GM19467 (cell line): ENCODE results near the gene CPA1.

Source experiments
- ATAC-seq: cut with Tn5 transposase; IDR thresholded peaks from one replicate; pipeline ENCODE4 v1.9.1; 2021; ENCODE audit warnings: mild to moderate bottlenecking, moderate library complexity; ENCODE audit not compliant: unreplicated experiment

Gene CPA1

GRCh38 chr7:130379921-130380860, at the start of gene CPA1:
Gene CPA1, plus strand, starts transcription at chr7:130380494. Its CDS starts 27 bp downstream, at chr7:130380521.
- ATAC-seq: no peak

- ATAC-seq: no peak
These were observed 47.8 kb upstream of the CPA1 start for GRCh38 chr7:130332259-130333053.

- no peak for ATAC-seq
These were observed 46.5 kb upstream of the CPA1 start for GRCh38 chr7:130333832-130334231.

GRCh38 chr7:130334274-130334673, 46.0 kb upstream of the CPA1 start:
- ATAC-seq: no peak

- no peak for ATAC-seq
These were observed 42.8 kb upstream of the CPA1 start for GRCh38 chr7:130337410-130337971.

- ATAC-seq: no peak
These were observed 42.1 kb upstream of the CPA1 start for GRCh38 chr7:130338233-130338632.

- ATAC-seq: no peak
These were observed 38.4 kb upstream of the CPA1 start for GRCh38 chr7:130341882-130342281.

- ATAC-seq: no peak
These were observed 37.5 kb upstream of the CPA1 start for GRCh38 chr7:130342701-130343380.

- ATAC-seq: no peak
These were observed 35.9 kb upstream of the CPA1 start, which contains the start of gene CPA5 for GRCh38 chr7:130344271-130344866. Gene CPA5, plus strand, starts transcription at chr7:130344816. Its CDS starts 1,670 bp downstream, at chr7:130346486.

GRCh38 chr7:130345136-130345535, 35.2 kb upstream of the CPA1 start:
- ATAC-seq: no peak

GRCh38 chr7:130345725-130346124, 34.6 kb upstream of the CPA1 start:
- ATAC-seq: no peak

- no peak for ATAC-seq
These were observed 34.0 kb upstream of the CPA1 start for GRCh38 chr7:130346177-130346905.

GRCh38 chr7:130346941-130347340, 33.4 kb upstream of the CPA1 start:
- ATAC-seq: no peak

GRCh38 chr7:130349911-130350782, 30.1 kb upstream of the CPA1 start:
- no peak for ATAC-seq

- ATAC-seq: no peak
These were observed 29.1 kb upstream of the CPA1 start for GRCh38 chr7:130350945-130351790.

GRCh38 chr7:130351791-130352090, 28.6 kb upstream of the CPA1 start:
- no peak for ATAC-seq

GRCh38 chr7:130352194-130353074, 27.9 kb upstream of the CPA1 start:
- ATAC-seq: no peak
